Esophagus mucosa (tissue), 1 donor: Measurements from ENCODE around the gene FKBP8. TPM values are rescaled to one million over a fixed set of nuclear protein-coding genes. Genes with fewer than 3 reads are reported as not detected.
"Not testable (repeated sequence)": the region's sequence is repeated elsewhere in the genome, so short reads cannot be mapped to it uniquely, and the experiment has no call there.

Experiments
- ATAC-seq: fragments of 200-7000 bp; cut with Tn5 transposase; one replicate; pipeline ENCODE4 v1.9.1; 2020
- total RNA-seq: library from RNA; stranded (reverse); gene quantifications from one replicate; pipeline ENCODE4 v1.2.4, GENCODE V29; 2023
- donor health status: DM: yes; HTN: yes; CAD: no.

Gene FKBP8
- total RNA-seq, 1 donor from 2014 or later: 125 TPM

- ATAC-seq: peak; percentile 6
Measured at GRCh38 chr19:18558202-18558555, 14.8 kb upstream of the FKBP8 start.

- ATAC-seq: peak; percentile 99
Measured at GRCh38 chr19:18557411-18558201, 14.2 kb upstream of the FKBP8 start, which contains the start of gene KXD1. Gene KXD1, plus strand, starts transcription at chr19:18557870. Its CDS starts 4,187 bp downstream, at chr19:18562057.

- no peak for ATAC-seq
Measured at GRCh38 chr19:18551631-18552030, 8.3 kb upstream of the FKBP8 start.

GRCh38 chr19:18543814-18544475 is 572 bp upstream of the FKBP8 start:
- ATAC-seq: peak; percentile 81

GRCh38 chr19:18541992-18542940 is 1.1 kb downstream of the FKBP8 start:
- no peak for ATAC-seq

GRCh38 chr19:18541258-18541991 is 1.9 kb downstream of the FKBP8 start:
- ATAC-seq: peak; percentile 56

GRCh38 chr19:18540200-18540599 is 3.2 kb downstream of the FKBP8 start:
- ATAC-seq: not testable (repeated sequence)

- ATAC-seq: no peak
Measured at GRCh38 chr19:18539372-18539771, 4.0 kb downstream of the FKBP8 start.

GRCh38 chr19:18538115-18538514 is 5.3 kb downstream of the FKBP8 start:
- ATAC-seq: no peak

- peak; percentile 5 for ATAC-seq
Measured at GRCh38 chr19:18537431-18537830, 5.9 kb downstream of the FKBP8 start.

GRCh38 chr19:18536475-18536874 is 6.9 kb downstream of the FKBP8 start:
- no peak for ATAC-seq

- ATAC-seq: no peak
Measured at GRCh38 chr19:18533058-18533457, 10.3 kb downstream of the FKBP8 start.

- ATAC-seq: no peak
Measured at GRCh38 chr19:18532168-18532890, 11.0 kb downstream of the FKBP8 start.

GRCh38 chr19:18531485-18531884 is 11.9 kb downstream of the FKBP8 start:
- no peak for ATAC-seq

- peak; percentile 7 for ATAC-seq
Measured at GRCh38 chr19:18529782-18530181, 13.6 kb downstream of the FKBP8 start.

- peak; percentile 2 for ATAC-seq
Measured at GRCh38 chr19:18526316-18526715, 17.1 kb downstream of the FKBP8 start.

GRCh38 chr19:18523841-18524240 is 19.5 kb downstream of the FKBP8 start:
- ATAC-seq: no peak

- not testable (repeated sequence) for ATAC-seq
Measured at GRCh38 chr19:18522862-18523440, 20.4 kb downstream of the FKBP8 start.

GRCh38 chr19:18522124-18522861 is 21.1 kb downstream of the FKBP8 start:
- peak; percentile 92 for ATAC-seq

- no peak for ATAC-seq
Measured at GRCh38 chr19:18521692-18522123, 21.7 kb downstream of the FKBP8 start, which contains the start of gene ELL. Gene ELL, minus strand, starts transcription at chr19:18522070. Its CDS starts 15 bp downstream, at chr19:18522055.
